ENCODE results near the gene USP15. TPM values are rescaled to one million over a fixed set of nuclear protein-coding genes. Genes with fewer than 3 reads are reported as not detected.

USP15 gene
- total and polyA plus RNA-seq, 2 of the 8 experiments (the other 6 are each of a cell fraction or from before 2014, with no cell fraction given) = 12.7 to 38.6 TPM

DNA sequence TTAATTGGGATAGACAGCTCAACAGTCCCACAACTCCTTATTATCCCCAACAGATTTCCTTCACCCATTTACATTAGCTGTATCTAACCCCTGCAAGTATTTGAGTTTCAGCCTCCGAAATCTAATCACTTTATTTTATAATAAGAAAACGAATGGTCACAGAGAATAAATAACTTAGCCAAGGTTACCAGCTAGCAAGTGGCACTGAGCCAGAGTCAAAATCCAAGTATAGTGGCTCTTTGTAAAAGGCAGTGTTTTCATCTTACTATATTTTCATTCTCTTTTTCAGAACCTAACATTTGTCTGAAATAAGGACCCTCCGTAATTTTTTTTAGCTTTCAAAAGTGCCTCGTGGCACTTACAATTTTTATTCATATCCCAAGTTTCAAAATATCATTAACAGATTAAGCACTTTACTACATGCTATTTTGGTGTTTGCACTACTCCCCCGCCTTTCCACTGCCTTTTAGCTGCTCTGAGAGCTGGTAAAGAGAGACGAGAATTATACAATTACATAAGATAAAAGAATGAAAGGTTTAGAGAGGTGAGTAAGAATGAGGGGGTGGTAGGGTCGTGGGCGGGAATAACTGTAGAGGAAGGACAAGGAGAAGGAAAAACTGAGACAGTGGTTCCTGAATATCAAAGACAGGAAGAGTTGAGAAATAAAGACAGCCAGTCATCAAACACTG, 3.7 kb upstream of the USP15 start:
- Histone ChIP-seq H2BK15ac (ENCODE audit: low read length) (no peak overlapping the region), H3K27ac (ENCODE audit: low read depth, low read length) (no peak overlapping the region), H2AFZ (ENCODE audit: low read length) (no peak overlapping the region), H2BK5ac (ENCODE audit: low read depth, low read length) (no peak overlapping the region), H4K91ac (replicated peaks; ENCODE audit: insufficient read length, low read length) (no peak overlapping the region), H2BK20ac (ENCODE audit: low read length) (no peak overlapping the region), H3K36me3 (ENCODE audit: control insufficient read depth in 2 of 4, insufficient read depth in 4 of 4, low read length in 3 of 4) (no peaks in the 10 kb centered on the region), H3K79me2 (ENCODE audit: control insufficient read depth in 1 of 2, insufficient read depth in 2 of 2, low read length in 2 of 2) (peaks cover 0 to 12% of the 10 kb centered on the region in 2 experiments; a peak in 3 of 4 replicates), H3K9ac (replicated peaks in 1 of 4; ENCODE audit: extremely low read depth in 1 of 4, low read depth in 3 of 4, low read length in 3 of 4) (no peak overlapping the region), H4K8ac (ENCODE audit: extremely low read depth, insufficient read depth, low read length) (no peak overlapping the region), H3K27me3 (replicated peaks in 1 of 4; ENCODE audit: control insufficient read depth in 3 of 4, extremely low read depth in 1 of 4, insufficient read depth in 3 of 4, low read length in 3 of 4) (no peaks in the 10 kb centered on the region), H3K4ac (replicated peaks; ENCODE audit: insufficient read length, low read depth, low read length) (no peak overlapping the region), H3K14ac (ENCODE audit: insufficient read length) (no peak overlapping the region), H3K56ac (replicated peaks; ENCODE audit: insufficient read length, low read depth, low read length) (no peak overlapping the region), H4K20me1 (replicated peaks in 1 of 2; ENCODE audit: control insufficient read depth in 1 of 2, insufficient read depth in 2 of 2, low read length in 2 of 2) (no peaks in the 10 kb centered on the region), H3K9me3 (ENCODE audit: insufficient read depth in 2 of 2, low read depth in 1 of 2, low read length in 1 of 2) (no peaks in the 10 kb centered on the region), H3K4me3 (ENCODE audit: extremely low read depth in 1 of 4, insufficient read depth in 2 of 4, low read depth in 3 of 4, low read length in 4 of 4) (no peak overlapping the region), H3K79me1 (ENCODE audit: low read depth, low read length) (no peaks in the 10 kb centered on the region), H4K5ac (ENCODE audit: insufficient read length, low read depth, low read length) (no peak overlapping the region), H3K18ac (ENCODE audit: extremely low read depth, low read length) (no peak overlapping the region), H3K23me2 (ENCODE audit: low read depth, low read length) (peaks cover 3% of the 10 kb centered on the region; the same call in 1 of the 2 replicates), H2BK120ac (replicated peaks; ENCODE audit: low read depth, low read length) (no peak overlapping the region), H2BK12ac (ENCODE audit: low read depth, low read length) (no peak overlapping the region), H3K4me2 (ENCODE audit: insufficient read depth in 1 of 2, low read depth in 2 of 2, low read length in 2 of 2) (no peak overlapping the region), H2AK5ac (ENCODE audit: low read depth, low read length) (no peak overlapping the region), H3K4me1 (replicated peaks in 1 of 4; ENCODE audit: control insufficient read depth in 3 of 4, insufficient read depth in 4 of 4, low read length in 3 of 4) (no peaks in the 10 kb centered on the region), H3K23ac (ENCODE audit: insufficient read length) (no peak overlapping the region)
- 81 to 100% methylated on average over 3 to 8 of the region's 8 CpGs for WGBS, 2 experiments (ENCODE audit: extremely low coverage in 1 of 2, insufficient coverage in 1 of 2, insufficient read length in 1 of 2, insufficient replicate concordance in 2 of 2, low coverage in 1 of 2, low lambda C conversion rate in 2 of 2, missing lambda C conversion rate in 1 of 2)
- ChIA-PET POLR2A (ENCODE audit: partially characterized antibody) (no interaction called here), CTCF (ENCODE audit: partially characterized antibody) (interaction anchor here (0.6 kb wide), 1 partner anchor 1953 kb away, joined by 3 read pairs; no protein-coding TSS in a partner anchor)
- no peak for FAIRE-seq
- TF ChIP-seq BACH1 (IDR thresholded peaks at IDR 0.05; ENCODE audit: low read length) (no peak), CHD2 (IDR thresholded peaks at IDR 0.05; ENCODE audit: low read length) (no peak), CTBP2 (IDR thresholded peaks at IDR 0.05; ENCODE audit: borderline replicate concordance, insufficient read depth, insufficient read length, low read length) (no peak), GABPA (IDR thresholded peaks at IDR 0.05; ENCODE audit: borderline replicate concordance, insufficient read depth, low read length) (no peak), PHF8 (conservative IDR thresholded peaks at IDR 0.05; ENCODE audit: low read depth, low read length) (no peak), SP1 (IDR thresholded peaks at IDR 0.05; ENCODE audit: low read depth, low read length) (no peak), KDM5A (IDR thresholded peaks at IDR 0.05; ENCODE audit: low read length) (no peak)
- TF ChIP-seq, protein P1, sequence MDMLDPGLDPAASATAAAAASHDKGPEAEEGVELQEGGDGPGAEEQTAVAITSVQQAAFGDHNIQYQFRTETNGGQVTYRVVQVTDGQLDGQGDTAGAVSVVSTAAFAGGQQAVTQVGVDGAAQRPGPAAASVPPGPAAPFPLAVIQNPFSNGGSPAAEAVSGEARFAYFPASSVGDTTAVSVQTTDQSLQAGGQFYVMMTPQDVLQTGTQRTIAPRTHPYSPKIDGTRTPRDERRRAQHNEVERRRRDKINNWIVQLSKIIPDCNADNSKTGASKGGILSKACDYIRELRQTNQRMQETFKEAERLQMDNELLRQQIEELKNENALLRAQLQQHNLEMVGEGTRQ (IDR thresholded peaks at IDR 0.05; ENCODE audit: low read length) = no peak
- TF ChIP-seq, protein P2, sequence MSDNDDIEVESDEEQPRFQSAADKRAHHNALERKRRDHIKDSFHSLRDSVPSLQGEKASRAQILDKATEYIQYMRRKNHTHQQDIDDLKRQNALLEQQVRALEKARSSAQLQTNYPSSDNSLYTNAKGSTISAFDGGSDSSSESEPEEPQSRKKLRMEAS (IDR thresholded peaks at IDR 0.05) = no peak
- DNase-seq (ENCODE audit: low read depth in 1 of 2, low spot score in 2 of 2) = no peak

Data from H1 (cell line).